Stimulated activated CD4-positive, alpha-beta T cell treated with anti-CD3 and anti-CD28 coated beads, Interleukin-1b, Interleukin-23, amount 100 ng/mL, for 1 hour (primary cell): ENCODE data around the gene SUSD3.

Experiments
- DNase-seq, 2 donors: peaks; one replicate each; pipeline ENCODE4 v3.0.0-alpha.2; 2020; ENCODE audit warnings: low read depth in 2 of 2

Gene SUSD3

GRCh38 chr9:93030642-93031628 is 27.6 kb upstream of the SUSD3 start:
- no peak for DNase-seq

- DNase-seq: no peak
These were observed 26.7 kb upstream of the SUSD3 start for GRCh38 chr9:93031629-93032430.

- no peak for DNase-seq
These were observed 26.0 kb upstream of the SUSD3 start for GRCh38 chr9:93032545-93032944.

- DNase-seq: no peak
These were observed 25.0 kb upstream of the SUSD3 start for GRCh38 chr9:93033531-93033930.

GRCh38 chr9:93035106-93035660 is 23.3 kb upstream of the SUSD3 start:
- no peak for DNase-seq

- DNase-seq: no peak
These were observed 22.6 kb upstream of the SUSD3 start for GRCh38 chr9:93035821-93036351.

- DNase-seq: no peak
These were observed 21.5 kb upstream of the SUSD3 start for GRCh38 chr9:93036887-93037475.

GRCh38 chr9:93037476-93037971 is 21.0 kb upstream of the SUSD3 start:
- DNase-seq: no peak

GRCh38 chr9:93038918-93039317 is 19.6 kb upstream of the SUSD3 start:
- no peak for DNase-seq

GRCh38 chr9:93039456-93039855 is 19.0 kb upstream of the SUSD3 start:
- no peak for DNase-seq

- no peak for DNase-seq
These were observed 18.5 kb upstream of the SUSD3 start for GRCh38 chr9:93039976-93040375.

- DNase-seq: no peak
These were observed 18.1 kb upstream of the SUSD3 start for GRCh38 chr9:93040409-93040808.

- no peak for DNase-seq
These were observed 17.2 kb upstream of the SUSD3 start for GRCh38 chr9:93041108-93041802.

- DNase-seq: no peak
These were observed 15.4 kb upstream of the SUSD3 start for GRCh38 chr9:93043122-93043521.

- no peak for DNase-seq
These were observed 13.0 kb upstream of the SUSD3 start for GRCh38 chr9:93045521-93045920.

- no peak for DNase-seq
These were observed 9.7 kb upstream of the SUSD3 start for GRCh38 chr9:93048566-93049448.

GRCh38 chr9:93049491-93049890 is 9.0 kb upstream of the SUSD3 start:
- DNase-seq: no peak

GRCh38 chr9:93050231-93050630 is 8.3 kb upstream of the SUSD3 start:
- DNase-seq: no peak

GRCh38 chr9:93051680-93052089 is 6.8 kb upstream of the SUSD3 start:
- DNase-seq: no peak
